Measurements from ENCODE around the gene CTDSPL. TPM values are rescaled to one million over a fixed set of nuclear protein-coding genes. Genes with fewer than 3 reads are reported as not detected.

CTDSPL gene
- total RNA-seq, 1 donor, result 34.7 TPM

DNA sequence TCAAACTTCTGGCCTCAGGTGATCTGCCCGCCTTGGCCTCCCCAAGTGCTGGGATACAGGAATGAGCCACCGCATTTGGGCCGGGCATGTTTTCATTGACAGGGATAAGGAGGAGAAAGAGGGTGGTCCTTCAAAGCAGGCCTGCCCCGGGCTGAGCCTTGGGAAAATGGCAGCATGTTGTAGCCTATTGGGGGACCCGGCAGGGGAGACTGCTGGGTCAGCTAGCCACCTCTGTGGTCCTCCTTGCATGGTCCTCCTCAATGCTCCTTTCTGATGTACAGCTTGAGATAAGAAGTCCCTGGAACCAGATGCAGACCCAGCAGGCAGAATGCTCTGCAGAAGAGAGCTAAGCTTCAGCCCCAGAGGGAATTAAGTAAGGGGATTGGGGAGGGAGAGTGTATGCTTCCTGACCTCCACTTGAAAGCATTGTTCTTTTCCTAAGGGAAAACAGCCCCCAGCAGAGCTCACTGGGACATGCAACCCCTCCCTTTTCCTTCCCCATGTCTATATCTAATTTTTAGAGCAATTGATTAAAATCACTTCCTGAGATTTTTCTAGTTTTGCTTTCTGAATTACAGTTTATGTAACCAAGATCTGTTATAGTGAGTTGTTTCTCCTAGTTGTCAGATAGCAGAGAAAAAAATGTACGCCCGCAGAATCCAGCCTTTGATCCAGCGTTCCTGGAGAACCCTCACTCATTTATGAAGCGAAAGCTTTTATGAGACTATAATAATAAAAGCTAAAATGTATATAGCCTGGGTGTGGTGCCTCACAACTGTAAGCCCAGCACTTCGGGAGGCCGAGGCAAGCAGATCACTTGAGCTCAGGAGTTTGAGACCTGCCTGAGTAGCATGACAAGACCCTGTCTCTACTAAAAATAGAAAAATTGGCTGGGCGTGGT is 80.2 kb downstream of the CTDSPL start:
- Histone ChIP-seq H4K20me1 (ENCODE audit: insufficient read depth, low read length) (peaks cover 4% of the 10 kb centered on the region), H3K4me1 (ENCODE audit: insufficient read depth, low read length) (peaks cover 37% of the 10 kb centered on the region), H3K79me2 (ENCODE audit: insufficient read depth, low read length) (peaks cover 38% of the 10 kb centered on the region), H3K27me3 (ENCODE audit: insufficient read depth, low read length) (no peaks in the 10 kb centered on the region), H2AFZ (ENCODE audit: low read length) (no peak overlapping the region), H3K27ac (ENCODE audit: low read depth, low read length) (no peak overlapping the region), H3K9me3 (ENCODE audit: low read depth, low read length) (no peaks in the 10 kb centered on the region), H3K4me2 (ENCODE audit: insufficient read depth, low read length) (no peak overlapping the region), H3K4me3 (ENCODE audit: insufficient read depth, low read length) (no peak overlapping the region), H3K36me3 (ENCODE audit: insufficient read depth, low read length) (no peaks in the 10 kb centered on the region)
- TF ChIP-seq, protein P1, sequence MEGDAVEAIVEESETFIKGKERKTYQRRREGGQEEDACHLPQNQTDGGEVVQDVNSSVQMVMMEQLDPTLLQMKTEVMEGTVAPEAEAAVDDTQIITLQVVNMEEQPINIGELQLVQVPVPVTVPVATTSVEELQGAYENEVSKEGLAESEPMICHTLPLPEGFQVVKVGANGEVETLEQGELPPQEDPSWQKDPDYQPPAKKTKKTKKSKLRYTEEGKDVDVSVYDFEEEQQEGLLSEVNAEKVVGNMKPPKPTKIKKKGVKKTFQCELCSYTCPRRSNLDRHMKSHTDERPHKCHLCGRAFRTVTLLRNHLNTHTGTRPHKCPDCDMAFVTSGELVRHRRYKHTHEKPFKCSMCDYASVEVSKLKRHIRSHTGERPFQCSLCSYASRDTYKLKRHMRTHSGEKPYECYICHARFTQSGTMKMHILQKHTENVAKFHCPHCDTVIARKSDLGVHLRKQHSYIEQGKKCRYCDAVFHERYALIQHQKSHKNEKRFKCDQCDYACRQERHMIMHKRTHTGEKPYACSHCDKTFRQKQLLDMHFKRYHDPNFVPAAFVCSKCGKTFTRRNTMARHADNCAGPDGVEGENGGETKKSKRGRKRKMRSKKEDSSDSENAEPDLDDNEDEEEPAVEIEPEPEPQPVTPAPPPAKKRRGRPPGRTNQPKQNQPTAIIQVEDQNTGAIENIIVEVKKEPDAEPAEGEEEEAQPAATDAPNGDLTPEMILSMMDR (IDR thresholded peaks at IDR 0.05; ENCODE audit: extremely low read depth, low read depth, low read length), result no peak
- DNase-seq (ENCODE audit: insufficient read length, low spot score, missing footprints), result no peak

DNA sequence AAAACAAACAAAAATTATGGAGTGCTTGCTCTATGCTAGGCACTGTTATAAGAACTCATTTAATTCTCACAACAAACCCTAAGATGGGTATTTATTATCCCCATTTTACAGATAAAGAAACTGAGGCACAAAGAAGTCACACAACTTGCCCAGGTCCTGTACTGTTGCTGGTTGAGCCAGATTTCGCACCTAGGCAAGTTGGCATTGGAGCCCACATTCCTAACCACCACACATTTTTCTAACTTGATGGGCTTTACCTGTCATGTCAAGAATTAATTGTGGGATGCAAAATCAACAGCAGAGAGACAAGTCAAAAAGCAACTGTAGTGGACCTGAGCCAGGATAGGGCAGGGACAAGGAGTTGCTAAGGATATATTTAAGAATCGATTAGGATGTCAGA is 81.0 kb downstream of the CTDSPL start:
- peaks cover 34% of the 10 kb centered on the region for H3K79me2 ChIP-seq (ENCODE audit: insufficient read depth, low read length)
- H3K4me3 ChIP-seq (ENCODE audit: insufficient read depth, low read length), result no peak overlapping the region
- TF ChIP-seq, protein P1 (IDR thresholded peaks at IDR 0.05; ENCODE audit: extremely low read depth, low read depth, low read length), result no peak
- no peaks in the 10 kb centered on the region for H3K9me3 ChIP-seq (ENCODE audit: low read depth, low read length)
- peaks cover 29% of the 10 kb centered on the region for H3K4me1 ChIP-seq (ENCODE audit: insufficient read depth, low read length)
- H3K4me2 ChIP-seq (ENCODE audit: insufficient read depth, low read length), result no peak overlapping the region
- no peak overlapping the region for H3K27ac ChIP-seq (ENCODE audit: low read depth, low read length)
- H2AFZ ChIP-seq (ENCODE audit: low read length), result no peak overlapping the region
- H3K36me3 ChIP-seq (ENCODE audit: insufficient read depth, low read length), result no peaks in the 10 kb centered on the region
- no peak for DNase-seq (ENCODE audit: insufficient read length, low spot score, missing footprints)
- no peaks in the 10 kb centered on the region for H4K20me1 ChIP-seq (ENCODE audit: insufficient read depth, low read length)
- no peaks in the 10 kb centered on the region for H3K27me3 ChIP-seq (ENCODE audit: insufficient read depth, low read length)

DNA sequence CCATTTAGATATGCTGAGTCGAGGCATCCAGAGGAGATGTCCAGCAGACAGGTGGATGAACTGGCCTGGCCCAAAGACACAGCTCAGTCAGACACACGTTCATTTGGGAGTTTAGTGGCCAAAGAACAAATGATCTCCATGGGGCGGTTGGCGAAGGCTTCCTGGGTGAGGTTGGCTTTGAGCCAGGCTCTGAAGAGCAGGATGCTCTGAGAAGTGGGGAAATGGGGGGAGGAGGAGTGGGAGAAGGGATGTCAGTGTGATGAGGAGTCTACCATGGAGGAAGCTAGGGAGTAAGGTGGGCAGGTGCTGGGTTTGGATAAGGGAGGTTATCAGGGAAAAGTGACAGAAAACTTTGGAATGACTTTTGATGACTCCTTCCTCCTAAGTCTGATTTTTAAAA is 81.4 kb downstream of the CTDSPL start:
- no peak overlapping the region for H3K4me3 ChIP-seq (ENCODE audit: insufficient read depth, low read length)
- peaks cover 26% of the 10 kb centered on the region for H3K4me1 ChIP-seq (ENCODE audit: insufficient read depth, low read length)
- H3K27me3 ChIP-seq (ENCODE audit: insufficient read depth, low read length), result no peaks in the 10 kb centered on the region
- no peak overlapping the region for H3K4me2 ChIP-seq (ENCODE audit: insufficient read depth, low read length)
- H3K79me2 ChIP-seq (ENCODE audit: insufficient read depth, low read length), result peaks cover 31% of the 10 kb centered on the region
- H3K9me3 ChIP-seq (ENCODE audit: low read depth, low read length), result no peaks in the 10 kb centered on the region
- no peak overlapping the region for H2AFZ ChIP-seq (ENCODE audit: low read length)
- TF ChIP-seq, protein P1 (IDR thresholded peaks at IDR 0.05; ENCODE audit: extremely low read depth, low read depth, low read length), result no peak
- H3K27ac ChIP-seq (ENCODE audit: low read depth, low read length), result no peak overlapping the region
- no peaks in the 10 kb centered on the region for H4K20me1 ChIP-seq (ENCODE audit: insufficient read depth, low read length)
- DNase-seq (ENCODE audit: insufficient read length, low spot score, missing footprints), result no peak
- H3K36me3 ChIP-seq (ENCODE audit: insufficient read depth, low read length), result no peaks in the 10 kb centered on the region

DNA sequence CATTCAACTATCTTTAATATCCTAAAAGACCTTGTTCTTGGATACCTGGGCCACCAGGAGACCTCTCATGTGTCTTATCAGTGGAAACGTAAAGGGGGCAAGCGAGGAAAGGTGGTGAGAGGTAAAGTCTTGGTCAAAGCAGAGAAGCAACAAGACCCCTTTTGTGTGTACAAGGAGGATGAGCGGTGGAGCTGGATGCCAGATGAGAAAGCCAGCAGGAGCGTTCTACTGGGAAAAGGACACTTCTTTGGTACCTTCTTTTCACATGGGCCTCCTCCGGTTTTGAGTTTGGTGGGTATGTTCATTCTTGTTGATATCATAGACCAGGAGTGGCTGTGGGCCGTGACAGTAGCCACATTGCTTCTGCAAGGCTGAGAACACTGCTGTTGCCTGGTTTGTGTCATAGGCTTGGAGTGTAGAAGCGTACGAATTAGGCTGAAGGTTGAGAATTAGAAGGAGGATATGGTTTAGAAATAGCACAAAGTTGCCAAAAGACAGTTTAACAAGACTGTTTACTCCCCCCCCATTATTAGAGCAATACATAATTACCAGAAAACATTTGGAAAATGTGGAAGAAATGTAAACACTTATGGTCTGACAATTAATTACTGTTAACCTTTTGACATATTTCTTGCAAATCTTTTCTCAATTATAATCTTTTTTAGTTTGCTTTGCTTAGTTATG is 82.1 kb downstream of the CTDSPL start:
- H3K4me2 ChIP-seq (ENCODE audit: insufficient read depth, low read length), result no peak overlapping the region
- H3K79me2 ChIP-seq (ENCODE audit: insufficient read depth, low read length), result peaks cover 27% of the 10 kb centered on the region
- DNase-seq (ENCODE audit: insufficient read length, low spot score, missing footprints), result no peak
- TF ChIP-seq, protein P1 (IDR thresholded peaks at IDR 0.05; ENCODE audit: extremely low read depth, low read depth, low read length), result no peak
- no peaks in the 10 kb centered on the region for H3K9me3 ChIP-seq (ENCODE audit: low read depth, low read length)
- H3K36me3 ChIP-seq (ENCODE audit: insufficient read depth, low read length), result no peaks in the 10 kb centered on the region
- no peak overlapping the region for H2AFZ ChIP-seq (ENCODE audit: low read length)
- H3K27ac ChIP-seq (ENCODE audit: low read depth, low read length), result no peak overlapping the region
- H4K20me1 ChIP-seq (ENCODE audit: insufficient read depth, low read length), result no peaks in the 10 kb centered on the region
- no peak overlapping the region for H3K4me3 ChIP-seq (ENCODE audit: insufficient read depth, low read length)
- no peaks in the 10 kb centered on the region for H3K27me3 ChIP-seq (ENCODE audit: insufficient read depth, low read length)
- peaks cover 23% of the 10 kb centered on the region for H3K4me1 ChIP-seq (ENCODE audit: insufficient read depth, low read length)

Measured in osteoblast (primary cell).